Muscle layer of duodenum (tissue), 2 donors: ENCODE data around the gene NLGN4X.

Source experiments
- H3K27ac ChIP-seq: one replicate; pipeline ENCODE4 v1.7.0; 2013; ENCODE audit warnings: mild to moderate bottlenecking, low read length
- H3K27me3 ChIP-seq: one replicate; pipeline ENCODE4 v1.7.0; 2013; ENCODE audit warnings: low read depth, mild to moderate bottlenecking, control low read depth, low read length
- H3K36me3 ChIP-seq, 2 donors: one replicate each; pipeline ENCODE4 v1.7.0; 2013; ENCODE audit warnings: low read length in 2 of 2, control low read depth in 1 of 2, mild to moderate bottlenecking in 1 of 2; ENCODE audit not compliant: insufficient read depth in 2 of 2, control insufficient read depth in 1 of 2
- H3K4me1 ChIP-seq, 2 donors: one replicate each; pipeline ENCODE4 v1.7.0; 2013; ENCODE audit warnings: low read length in 2 of 2, mild to moderate bottlenecking in 2 of 2, control low read depth in 1 of 2, moderate library complexity in 1 of 2; ENCODE audit not compliant: insufficient read depth in 2 of 2, control insufficient read depth in 1 of 2
- H3K4me3 ChIP-seq, 2 donors: one replicate each; pipeline ENCODE4 v1.7.0; 2013; ENCODE audit warnings: low read length in 2 of 2, low read depth in 1 of 2, mild to moderate bottlenecking in 1 of 2
- H3K9me3 ChIP-seq, 2 donors: one replicate each; pipeline ENCODE4 v1.7.0; 2013; ENCODE audit warnings: low read length in 2 of 2, control low read depth in 1 of 2, mild to moderate bottlenecking in 1 of 2; ENCODE audit not compliant: control insufficient read depth in 1 of 2
- donor health status: healthy.

The NLGN4X gene

DNA sequence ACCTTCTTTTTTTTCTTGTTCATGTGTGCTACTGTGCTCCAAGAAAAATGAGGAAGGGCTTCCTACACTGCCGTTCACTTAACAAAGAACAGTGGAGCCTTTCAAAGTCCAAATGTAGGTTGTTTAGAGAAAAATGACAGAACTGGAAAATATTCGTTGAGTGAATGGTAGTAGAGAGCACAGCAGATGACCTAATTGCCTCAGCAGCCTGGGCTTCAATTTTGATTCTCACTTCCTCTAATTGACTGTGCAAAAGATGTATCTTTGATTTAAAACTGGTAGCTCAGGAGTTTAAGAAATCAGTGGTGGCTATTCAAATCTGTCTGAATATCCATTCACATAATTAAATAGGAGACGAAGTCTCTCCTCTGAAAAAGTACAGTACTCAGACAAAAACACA, 5.2 kb downstream of the NLGN4X start:
- Histone ChIP-seq H3K9me3 (no peaks in the 10 kb centered on the region), H3K27me3 (no peaks in the 10 kb centered on the region), H3K27ac (no peak overlapping the region), H3K4me1 (peaks cover 0 to 10% of the 10 kb centered on the region in 2 donors), H3K36me3 (no peaks in the 10 kb centered on the region), H3K4me3 (no peak overlapping the region)

DNA sequence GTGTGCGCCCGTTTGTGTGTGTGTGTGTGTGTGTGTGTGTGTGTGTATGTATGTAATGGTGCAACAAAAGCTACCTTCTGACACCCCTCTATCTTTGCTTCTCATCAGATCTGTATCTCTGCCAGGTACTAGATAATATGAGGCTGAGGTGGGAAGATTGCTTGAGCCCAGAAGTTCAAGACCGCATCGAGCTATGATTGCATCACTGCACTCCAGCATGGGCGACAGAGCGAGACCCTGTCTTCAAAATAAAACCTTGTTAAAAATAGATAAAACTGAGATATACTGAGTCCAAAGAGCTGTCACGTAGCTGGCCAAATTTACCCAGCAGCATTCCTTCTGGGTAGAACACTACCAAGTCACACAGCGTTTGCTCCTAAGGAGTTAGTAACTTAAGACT, 18.4 kb downstream of the NLGN4X start:
- Histone ChIP-seq H3K4me3 (no peak overlapping the region), H3K27ac (no peak overlapping the region), H3K36me3 (no peaks in the 10 kb centered on the region), H3K9me3 (no peaks in the 10 kb centered on the region), H3K4me1 (no peaks in the 10 kb centered on the region), H3K27me3 (no peaks in the 10 kb centered on the region)

DNA sequence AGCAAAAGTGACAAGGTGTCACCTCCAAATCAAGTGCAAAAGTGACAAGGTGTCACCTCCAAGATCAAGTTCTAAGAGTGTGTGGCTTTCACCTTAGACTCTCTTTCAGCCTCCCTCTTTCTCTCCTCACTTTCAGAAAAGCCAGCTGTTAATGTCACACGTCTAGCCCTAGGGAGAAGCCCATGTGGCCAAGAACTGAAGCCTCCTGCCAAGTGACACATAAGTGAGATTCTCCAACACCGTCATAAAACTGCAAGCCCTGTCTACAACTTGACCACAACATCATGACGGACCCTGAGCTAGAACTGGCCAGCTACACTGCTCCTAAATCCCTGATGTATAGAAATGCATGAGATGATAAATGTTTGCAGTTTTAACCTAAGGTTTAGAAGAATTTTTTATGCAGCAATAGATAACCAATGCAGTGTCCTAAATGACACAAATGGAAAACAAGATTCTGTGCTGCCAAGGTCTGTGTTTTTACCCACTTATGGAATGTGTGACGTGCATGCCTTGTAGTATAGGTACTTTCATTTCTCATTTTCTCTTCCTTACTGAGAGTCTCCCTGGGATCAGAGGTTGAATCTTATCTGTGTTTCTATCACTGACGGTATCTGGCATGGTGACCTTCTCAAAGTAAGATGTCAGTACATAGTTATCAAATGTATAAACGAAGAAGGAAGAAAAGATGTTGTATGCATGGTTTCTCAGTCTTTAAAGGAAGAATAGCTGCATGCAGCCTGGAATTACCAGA, 25.0 kb downstream of the NLGN4X start:
- Histone ChIP-seq H3K4me3 (no peak overlapping the region), H3K9me3 (no peaks in the 10 kb centered on the region), H3K27me3 (no peaks in the 10 kb centered on the region), H3K4me1 (no peaks in the 10 kb centered on the region), H3K36me3 (no peaks in the 10 kb centered on the region), H3K27ac (no peak overlapping the region)

DNA sequence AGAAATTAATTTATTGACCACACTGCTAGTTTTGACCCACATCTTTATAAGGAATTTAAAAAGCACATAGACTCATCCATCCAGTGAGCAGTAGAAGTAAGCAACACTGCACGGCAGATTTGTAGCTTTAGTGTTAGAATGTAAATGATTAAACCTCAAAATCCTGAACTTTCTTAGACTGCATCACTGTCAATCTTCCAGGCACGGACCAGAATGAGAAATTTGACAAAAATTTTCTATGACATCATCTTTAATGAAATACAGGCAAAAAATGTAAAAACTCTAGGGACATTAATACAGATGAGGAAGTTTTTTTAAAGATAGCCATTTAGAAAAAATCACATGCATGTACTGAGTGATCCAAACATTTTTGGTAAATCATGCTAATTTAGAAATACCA, 29.2 kb downstream of the NLGN4X start:
- no peaks in the 10 kb centered on the region for H3K9me3 ChIP-seq
- no peaks in the 10 kb centered on the region for H3K27me3 ChIP-seq
- no peak overlapping the region for H3K4me3 ChIP-seq
- no peaks in the 10 kb centered on the region for H3K36me3 ChIP-seq
- H3K27ac ChIP-seq, result no peak overlapping the region
- no peaks in the 10 kb centered on the region for H3K4me1 ChIP-seq

DNA sequence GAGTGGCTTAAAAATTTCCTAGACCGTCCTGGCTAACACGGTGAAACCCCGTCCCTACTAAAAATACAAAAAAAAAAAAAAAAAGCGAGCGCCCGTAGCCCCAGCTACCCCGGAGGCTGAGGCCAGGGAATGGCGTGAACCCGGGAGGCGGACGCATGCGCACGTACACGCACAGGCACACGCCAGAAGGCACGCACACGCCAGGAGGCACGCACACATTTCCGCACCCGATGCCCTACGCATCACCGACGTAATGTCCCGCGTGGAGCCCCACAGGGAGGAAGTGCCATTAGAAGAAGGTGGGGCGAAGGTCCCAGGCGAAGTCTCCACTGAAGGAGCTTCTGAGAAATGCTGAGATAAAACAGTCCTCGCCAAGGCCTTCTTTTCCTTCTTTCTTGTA, 41.4 kb downstream of the NLGN4X start:
- Histone ChIP-seq H3K27ac (no peak overlapping the region), H3K36me3 (no peaks in the 10 kb centered on the region), H3K4me1 (peaks cover 0 to 4% of the 10 kb centered on the region in 2 donors), H3K27me3 (no peaks in the 10 kb centered on the region), H3K4me3 (no peak overlapping the region), H3K9me3 (no peaks in the 10 kb centered on the region)

DNA sequence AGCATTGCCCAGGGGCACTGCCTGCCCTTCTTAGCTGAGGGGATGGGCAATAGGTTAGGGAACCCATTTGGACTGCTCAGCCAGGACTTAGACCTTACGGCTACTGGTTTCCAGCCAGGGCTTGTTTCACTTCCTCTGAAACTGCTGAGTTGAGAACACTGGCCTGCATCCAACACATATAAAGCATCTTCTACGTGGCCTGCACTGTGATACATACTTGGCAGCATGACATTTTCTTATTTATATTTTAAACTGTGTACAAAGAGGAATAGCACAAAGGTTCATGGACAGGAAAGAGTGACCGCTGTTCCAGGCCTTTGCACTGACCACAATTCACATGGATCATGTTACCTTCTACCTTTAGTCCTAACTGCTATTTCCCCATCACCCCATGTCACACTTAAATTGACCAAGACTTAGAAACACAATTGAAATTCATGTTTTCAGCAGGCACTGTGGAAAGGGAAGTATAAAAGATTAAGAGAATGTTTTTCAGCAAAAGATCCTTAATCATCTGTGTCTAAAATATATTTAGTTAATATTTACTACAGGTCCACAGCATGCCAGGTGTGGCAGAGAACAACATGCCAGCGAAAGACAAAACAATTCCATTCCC, 43.7 kb downstream of the NLGN4X start:
- Histone ChIP-seq H3K36me3 (no peaks in the 10 kb centered on the region), H3K9me3 (no peaks in the 10 kb centered on the region), H3K4me3 (no peak overlapping the region), H3K4me1 (peaks cover 0 to 4% of the 10 kb centered on the region in 2 donors), H3K27ac (no peak overlapping the region), H3K27me3 (no peaks in the 10 kb centered on the region)

DNA sequence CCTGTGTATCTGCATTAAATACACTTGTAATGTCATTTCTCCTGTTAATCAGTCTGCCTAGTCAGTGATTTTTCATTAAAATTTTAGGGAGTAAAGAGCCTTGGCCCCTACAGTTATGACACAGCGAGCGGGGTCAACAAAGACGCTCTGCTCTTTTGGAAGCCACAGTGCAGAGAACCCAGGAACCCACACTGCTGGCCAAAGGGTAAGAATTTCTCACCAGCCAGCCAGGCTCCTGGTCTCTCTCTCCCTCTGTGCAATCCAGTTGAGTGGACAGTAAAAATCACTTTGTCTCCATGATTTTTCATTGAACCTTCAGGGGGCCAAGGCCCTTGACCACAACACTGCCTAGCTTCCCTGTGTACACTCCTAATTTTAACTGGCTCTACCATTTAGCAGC, 52.8 kb downstream of the NLGN4X start:
- no peaks in the 10 kb centered on the region for H3K4me1 ChIP-seq
- no peaks in the 10 kb centered on the region for H3K27me3 ChIP-seq
- H3K4me3 ChIP-seq, result no peak overlapping the region
- no peaks in the 10 kb centered on the region for H3K36me3 ChIP-seq
- no peak overlapping the region for H3K27ac ChIP-seq
- no peaks in the 10 kb centered on the region for H3K9me3 ChIP-seq

DNA sequence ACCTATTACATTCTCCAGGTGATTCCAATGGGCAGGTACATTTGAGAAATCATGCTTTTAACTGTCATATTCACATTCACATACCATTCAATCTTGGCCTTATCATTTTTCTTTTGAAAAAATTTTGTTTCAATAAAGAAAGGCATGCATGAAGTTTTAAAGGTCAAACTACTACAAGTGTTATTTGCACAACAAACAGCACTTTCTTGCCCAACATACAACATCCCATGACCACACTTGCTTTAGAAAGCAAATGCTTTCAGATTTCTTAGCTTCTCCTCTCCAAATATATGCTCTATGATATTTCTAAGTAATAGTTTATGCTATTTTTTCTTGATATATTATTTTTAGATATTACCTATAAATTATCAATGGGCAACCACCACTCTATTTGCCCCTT, 58.2 kb downstream of the NLGN4X start:
- Histone ChIP-seq H3K4me1 (no peaks in the 10 kb centered on the region), H3K36me3 (no peaks in the 10 kb centered on the region), H3K27ac (no peak overlapping the region), H3K4me3 (no peak overlapping the region), H3K9me3 (no peaks in the 10 kb centered on the region), H3K27me3 (no peaks in the 10 kb centered on the region)

DNA sequence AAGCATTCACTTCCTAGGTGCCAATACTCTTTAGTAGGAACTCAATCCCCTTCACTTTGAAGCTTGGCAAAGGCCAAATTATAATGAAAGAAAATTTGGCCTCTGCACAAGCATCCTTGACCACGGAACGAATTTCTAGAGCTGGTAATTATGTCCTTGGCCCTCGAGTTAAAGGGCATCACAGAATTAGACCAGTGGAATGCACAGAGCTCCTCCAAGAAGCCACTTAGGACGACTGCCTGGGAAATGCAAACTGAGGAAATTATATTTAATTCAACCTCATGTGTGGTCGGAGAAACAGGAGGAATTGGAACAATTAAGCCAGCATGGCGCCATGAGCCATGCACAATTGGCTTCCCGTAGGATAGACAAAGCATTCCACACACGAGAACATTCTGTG, 59.3 kb downstream of the NLGN4X start:
- Histone ChIP-seq H3K36me3 (no peaks in the 10 kb centered on the region), H3K4me3 (no peak overlapping the region), H3K9me3 (no peaks in the 10 kb centered on the region), H3K27ac (no peak overlapping the region), H3K4me1 (no peaks in the 10 kb centered on the region), H3K27me3 (no peaks in the 10 kb centered on the region)

DNA sequence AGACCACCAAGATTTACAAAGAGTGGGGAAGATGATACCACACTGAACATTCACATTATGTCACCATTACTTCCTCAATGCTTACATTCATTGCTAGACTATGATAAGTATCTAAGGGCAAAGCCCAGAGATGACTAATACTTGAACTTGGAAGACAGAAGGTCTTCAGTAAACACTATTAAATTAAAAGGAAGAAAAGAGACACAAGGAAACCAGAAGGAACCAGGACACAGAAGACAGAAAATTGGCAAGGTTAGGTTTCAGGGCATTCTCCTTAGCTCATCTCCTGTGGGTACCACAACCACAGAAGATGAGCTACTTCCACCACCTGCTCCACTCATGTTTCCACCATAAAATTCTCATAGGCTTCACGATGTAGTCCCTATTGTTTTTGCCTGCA, 64.9 kb downstream of the NLGN4X start:
- H3K27ac ChIP-seq, result no peak overlapping the region

DNA sequence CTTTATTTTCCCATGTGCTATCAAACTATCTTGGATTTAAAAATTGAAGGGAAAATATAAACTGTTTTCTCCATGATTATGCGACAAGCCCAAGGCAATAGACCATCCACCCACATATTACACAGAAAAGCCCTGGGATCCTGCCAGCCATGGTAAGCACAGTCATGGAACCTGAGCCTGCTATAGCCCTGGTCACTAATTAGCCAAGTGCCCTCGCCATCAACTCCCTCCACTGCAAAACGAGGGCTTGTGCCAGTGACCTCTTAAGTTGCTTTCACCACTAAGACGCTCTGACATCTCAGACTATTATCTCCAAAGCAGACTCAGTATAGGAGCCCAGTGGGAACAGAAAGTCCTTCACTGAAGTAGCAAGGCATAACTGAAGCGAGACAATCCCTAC, 69.2 kb downstream of the NLGN4X start:
- no peaks in the 10 kb centered on the region for H3K27me3 ChIP-seq
- no peak overlapping the region for H3K27ac ChIP-seq
- no peaks in the 10 kb centered on the region for H3K36me3 ChIP-seq
- no peaks in the 10 kb centered on the region for H3K4me1 ChIP-seq
- no peak overlapping the region for H3K4me3 ChIP-seq
- no peaks in the 10 kb centered on the region for H3K9me3 ChIP-seq

More for the DNA sequence above, 64.9 kb downstream of the NLGN4X start:
- no peaks in the 10 kb centered on the region for H3K4me1 ChIP-seq
- H3K27me3 ChIP-seq, result no peaks in the 10 kb centered on the region
- no peak overlapping the region for H3K4me3 ChIP-seq
- H3K36me3 ChIP-seq, result no peaks in the 10 kb centered on the region
- H3K9me3 ChIP-seq, result no peaks in the 10 kb centered on the region

DNA sequence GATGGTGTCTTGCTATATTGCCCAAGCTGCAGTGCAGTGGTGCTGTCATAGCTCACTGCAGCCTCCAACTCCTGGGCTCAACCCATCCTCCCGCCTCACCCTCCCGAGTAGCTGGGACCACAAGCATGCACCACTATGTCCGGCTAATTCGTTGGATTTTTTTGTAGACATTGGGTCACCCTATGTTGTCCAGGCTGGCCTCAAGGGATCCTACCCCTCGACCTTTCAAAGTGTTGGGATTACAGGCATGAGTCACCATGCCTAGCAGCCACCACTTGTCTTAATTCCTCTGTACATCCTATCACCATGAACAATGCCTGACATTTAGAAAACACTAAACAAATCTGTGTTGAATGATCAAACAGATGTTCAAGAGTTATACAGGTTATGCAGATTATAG, 76.7 kb downstream of the NLGN4X start:
- Histone ChIP-seq H3K27ac (no peak overlapping the region), H3K27me3 (no peaks in the 10 kb centered on the region), H3K36me3 (no peaks in the 10 kb centered on the region), H3K9me3 (no peaks in the 10 kb centered on the region), H3K4me3 (no peak overlapping the region), H3K4me1 (no peaks in the 10 kb centered on the region)
